ENCODE data around the gene PLEKHA6.

The PLEKHA6 gene

GRCh38 chr1:204286315-204286714, 73.4 kb downstream of the PLEKHA6 start:
- DNase-seq, result no peak
- peak overlapping the region; percentile 10 to 67 for H3K27ac ChIP-seq
- no peaks in the 10 kb centered on the region for H3K9me3 ChIP-seq
- TF ChIP-seq, protein P1, sequence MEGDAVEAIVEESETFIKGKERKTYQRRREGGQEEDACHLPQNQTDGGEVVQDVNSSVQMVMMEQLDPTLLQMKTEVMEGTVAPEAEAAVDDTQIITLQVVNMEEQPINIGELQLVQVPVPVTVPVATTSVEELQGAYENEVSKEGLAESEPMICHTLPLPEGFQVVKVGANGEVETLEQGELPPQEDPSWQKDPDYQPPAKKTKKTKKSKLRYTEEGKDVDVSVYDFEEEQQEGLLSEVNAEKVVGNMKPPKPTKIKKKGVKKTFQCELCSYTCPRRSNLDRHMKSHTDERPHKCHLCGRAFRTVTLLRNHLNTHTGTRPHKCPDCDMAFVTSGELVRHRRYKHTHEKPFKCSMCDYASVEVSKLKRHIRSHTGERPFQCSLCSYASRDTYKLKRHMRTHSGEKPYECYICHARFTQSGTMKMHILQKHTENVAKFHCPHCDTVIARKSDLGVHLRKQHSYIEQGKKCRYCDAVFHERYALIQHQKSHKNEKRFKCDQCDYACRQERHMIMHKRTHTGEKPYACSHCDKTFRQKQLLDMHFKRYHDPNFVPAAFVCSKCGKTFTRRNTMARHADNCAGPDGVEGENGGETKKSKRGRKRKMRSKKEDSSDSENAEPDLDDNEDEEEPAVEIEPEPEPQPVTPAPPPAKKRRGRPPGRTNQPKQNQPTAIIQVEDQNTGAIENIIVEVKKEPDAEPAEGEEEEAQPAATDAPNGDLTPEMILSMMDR (IDR thresholded peaks at IDR 0.05), result no peak
- no peaks in the 10 kb centered on the region for H3K36me3 ChIP-seq
- H3K27me3 ChIP-seq, result peaks cover 0 to 3% of the 10 kb centered on the region in 2 donors
- intact Hi-C loops (cut with DNase I; ENCODE audit: low total_unique reads), result no loop called here
- H3K4me1 ChIP-seq, result peaks cover 0 to 51% (median 34%) of the 10 kb centered on the region in 4 donors
- no peak overlapping the region for H3K4me3 ChIP-seq

- Histone ChIP-seq H3K4me1 (peaks cover 0 to 51% (median 35%) of the 10 kb centered on the region in 4 donors), H3K9me3 (no peaks in the 10 kb centered on the region), H3K27me3 (peaks cover 0 to 3% of the 10 kb centered on the region in 2 donors), H3K27ac (peak overlapping the region in 1 of 2 donors; percentile 67), H3K36me3 (no peaks in the 10 kb centered on the region), H3K4me3 (no peak overlapping the region)
- intact Hi-C loops (cut with DNase I; ENCODE audit: low total_unique reads), result no loop called here
- DNase-seq, result no peak
- TF ChIP-seq, protein P1 (IDR thresholded peaks at IDR 0.05), result no peak
Observed at GRCh38 chr1:204285436-204286305, 74.1 kb downstream of the PLEKHA6 start.

DNA sequence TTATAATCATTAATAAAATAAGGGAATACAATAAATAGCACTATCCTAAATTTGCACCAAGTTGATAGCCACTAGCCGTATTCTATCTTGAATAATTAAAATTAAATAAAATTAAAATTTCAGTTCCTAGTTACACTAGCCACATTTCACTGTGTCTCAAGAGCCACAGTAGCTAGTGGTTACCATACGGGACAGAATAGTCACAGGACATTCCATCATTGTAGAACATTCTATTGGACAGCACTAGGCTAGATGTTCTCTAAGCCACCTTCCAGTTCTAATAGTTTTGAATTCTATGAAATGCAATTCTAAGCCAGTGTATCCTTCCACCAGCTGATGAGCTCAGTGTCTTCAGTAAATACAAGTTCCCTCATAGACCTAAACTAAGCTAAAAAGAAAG, 74.8 kb downstream of the PLEKHA6 start:
- no peaks in the 10 kb centered on the region for H3K9me3 ChIP-seq

DNA sequence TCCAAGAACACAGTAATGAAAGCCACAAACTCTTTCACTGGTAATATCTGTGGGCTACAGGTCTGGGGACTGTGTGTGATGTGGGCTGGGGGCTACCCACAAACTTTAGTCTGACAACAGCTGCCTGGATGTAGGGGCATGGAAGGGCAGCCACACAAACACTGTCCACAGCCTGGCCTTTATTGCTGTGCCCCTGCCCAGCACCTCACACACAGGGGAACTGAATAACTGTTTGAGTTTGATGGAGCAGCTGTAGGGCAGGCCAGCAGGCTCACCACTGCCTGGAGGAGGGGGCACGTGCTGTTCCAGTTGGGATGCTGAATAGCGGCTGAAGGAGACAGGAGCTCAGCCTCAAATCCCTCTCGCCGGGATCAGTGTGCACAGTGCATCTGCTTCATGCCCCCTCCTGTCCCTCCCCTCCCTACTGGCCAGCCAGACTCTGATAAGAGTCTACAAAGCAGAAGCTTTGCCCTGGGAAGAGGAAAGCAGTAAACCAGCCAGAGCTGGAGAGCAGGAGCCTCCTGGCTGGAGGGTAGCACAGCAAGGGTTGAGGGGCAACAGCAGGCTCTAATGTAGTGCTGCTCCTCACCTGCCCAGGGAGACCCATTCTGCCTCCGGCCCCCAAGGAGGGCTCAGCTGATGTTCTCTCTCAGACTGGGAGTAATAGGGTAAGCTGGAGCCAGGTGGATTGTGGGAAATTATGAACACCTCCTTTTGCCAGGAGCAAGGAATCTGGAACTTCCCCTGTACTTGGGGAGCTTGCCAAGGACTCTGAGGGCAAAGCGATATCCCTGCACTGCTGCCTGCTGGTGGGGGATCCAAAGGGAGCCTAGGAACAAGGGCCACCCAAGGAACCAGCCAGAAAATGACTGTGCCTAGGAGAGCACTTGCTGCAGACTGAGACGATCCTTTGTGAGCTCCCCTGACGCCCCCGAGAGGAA, 75.7 kb downstream of the PLEKHA6 start:
- TF ChIP-seq, protein P1 (IDR thresholded peaks at IDR 0.05), result no peak
- no peak for DNase-seq
- Histone ChIP-seq H3K36me3 (no peaks in the 10 kb centered on the region), H3K4me1 (peaks cover 0 to 46% (median 32%) of the 10 kb centered on the region in 4 donors), H3K4me3 (no peak overlapping the region), H3K27me3 (peaks cover 0 to 3% of the 10 kb centered on the region in 2 donors), H3K9me3 (no peaks in the 10 kb centered on the region), H3K27ac (peak overlapping the region in 1 of 2 donors; percentile 13)
- intact Hi-C loops (cut with DNase I; ENCODE audit: low total_unique reads), result no loop called here

More for the DNA sequence above, 74.8 kb downstream of the PLEKHA6 start:
- TF ChIP-seq, protein P1 (IDR thresholded peaks at IDR 0.05), result no peak
- H3K36me3 ChIP-seq, result no peaks in the 10 kb centered on the region
- no peak overlapping the region for H3K27ac ChIP-seq
- peaks cover 0 to 3% of the 10 kb centered on the region in 2 donors for H3K27me3 ChIP-seq
- intact Hi-C loops (cut with DNase I; ENCODE audit: low total_unique reads), result no loop called here
- no peak for DNase-seq
- H3K4me3 ChIP-seq, result no peak overlapping the region
- peaks cover 0 to 51% (median 35%) of the 10 kb centered on the region in 4 donors for H3K4me1 ChIP-seq

- Histone ChIP-seq H3K4me3 (no peak overlapping the region), H3K9me3 (no peaks in the 10 kb centered on the region), H3K36me3 (no peaks in the 10 kb centered on the region), H3K27me3 (peaks cover 0 to 3% of the 10 kb centered on the region in 2 donors), H3K4me1 (peaks cover 0 to 41% (median 25%) of the 10 kb centered on the region in 4 donors), H3K27ac (no peak overlapping the region)
- TF ChIP-seq, protein P1 (IDR thresholded peaks at IDR 0.05), result no peak
- intact Hi-C loops (cut with DNase I; ENCODE audit: low total_unique reads), result no loop called here
- DNase-seq, result no peak
Observed at GRCh38 chr1:204282761-204283221, 76.9 kb downstream of the PLEKHA6 start.
